ENCODE results near the gene NQO1.
"Not testable (repeated sequence)": the region's sequence is repeated elsewhere in the genome, so short reads cannot be mapped to it uniquely, and the experiment has no call there.

The NQO1 gene

GRCh38 chr16:69726313-69727060 is at the start of gene NQO1:
Gene NQO1, minus strand, starts transcription at chr16:69726560. Its CDS starts 121 bp downstream, at chr16:69726439.
- peak; percentile 96 for DNase-seq

- no peak for DNase-seq
Observed at GRCh38 chr16:69775563-69775962, 49.2 kb upstream of the NQO1 start.

GRCh38 chr16:69773260-69773947 is 47.0 kb upstream of the NQO1 start:
- DNase-seq, result no peak

GRCh38 chr16:69771651-69771967 is 45.2 kb upstream of the NQO1 start:
- DNase-seq, result no peak

- no peak for DNase-seq
Observed at GRCh38 chr16:69769404-69769803, 43.0 kb upstream of the NQO1 start.

- no peak for DNase-seq
Observed at GRCh38 chr16:69768666-69769065, 42.3 kb upstream of the NQO1 start.

GRCh38 chr16:69767459-69768229 is 41.3 kb upstream of the NQO1 start:
- no peak for DNase-seq

GRCh38 chr16:69763599-69763942 is 37.2 kb upstream of the NQO1 start:
- no peak for DNase-seq

- no peak for DNase-seq
Observed at GRCh38 chr16:69762814-69763598, 36.6 kb upstream of the NQO1 start.

GRCh38 chr16:69761983-69762813 is 35.8 kb upstream of the NQO1 start, which contains the start of gene WWP2:
Gene WWP2, plus strand, starts transcription at chr16:69762332. Its CDS starts 24,679 bp downstream, at chr16:69787011.
- DNase-seq, result peak; percentile 81

- DNase-seq, result not testable (repeated sequence)
Observed at GRCh38 chr16:69757375-69757774, 31.0 kb upstream of the NQO1 start.

GRCh38 chr16:69756705-69757104 is 30.3 kb upstream of the NQO1 start:
- DNase-seq, result no peak

- DNase-seq, result peak; percentile 97
Observed at GRCh38 chr16:69754469-69755310, 28.3 kb upstream of the NQO1 start, which contains the start of gene NOB1. Gene NOB1, minus strand, starts transcription at chr16:69754926. Its CDS starts 16 bp downstream, at chr16:69754910.

- DNase-seq, result no peak
Observed at GRCh38 chr16:69754143-69754468, 27.7 kb upstream of the NQO1 start.

- no peak for DNase-seq
Observed at GRCh38 chr16:69748694-69749345, 22.5 kb upstream of the NQO1 start.

GRCh38 chr16:69747115-69747514 is 20.8 kb upstream of the NQO1 start:
- no peak for DNase-seq

GRCh38 chr16:69745959-69746358 is 19.6 kb upstream of the NQO1 start:
- DNase-seq, result no peak

GRCh38 chr16:69745232-69745612 is 18.9 kb upstream of the NQO1 start:
- no peak for DNase-seq

GRCh38 chr16:69744363-69745231 is 18.2 kb upstream of the NQO1 start:
- no peak for DNase-seq
